ENCODE measurements around the gene C13orf46. TPM values are rescaled to one million over a fixed set of nuclear protein-coding genes. Genes with fewer than 3 reads are reported as not detected.

C13orf46 gene
- total RNA-seq, 2 experiments from 2014 or later = 0.21 TPM; not detected in 1

DNA sequence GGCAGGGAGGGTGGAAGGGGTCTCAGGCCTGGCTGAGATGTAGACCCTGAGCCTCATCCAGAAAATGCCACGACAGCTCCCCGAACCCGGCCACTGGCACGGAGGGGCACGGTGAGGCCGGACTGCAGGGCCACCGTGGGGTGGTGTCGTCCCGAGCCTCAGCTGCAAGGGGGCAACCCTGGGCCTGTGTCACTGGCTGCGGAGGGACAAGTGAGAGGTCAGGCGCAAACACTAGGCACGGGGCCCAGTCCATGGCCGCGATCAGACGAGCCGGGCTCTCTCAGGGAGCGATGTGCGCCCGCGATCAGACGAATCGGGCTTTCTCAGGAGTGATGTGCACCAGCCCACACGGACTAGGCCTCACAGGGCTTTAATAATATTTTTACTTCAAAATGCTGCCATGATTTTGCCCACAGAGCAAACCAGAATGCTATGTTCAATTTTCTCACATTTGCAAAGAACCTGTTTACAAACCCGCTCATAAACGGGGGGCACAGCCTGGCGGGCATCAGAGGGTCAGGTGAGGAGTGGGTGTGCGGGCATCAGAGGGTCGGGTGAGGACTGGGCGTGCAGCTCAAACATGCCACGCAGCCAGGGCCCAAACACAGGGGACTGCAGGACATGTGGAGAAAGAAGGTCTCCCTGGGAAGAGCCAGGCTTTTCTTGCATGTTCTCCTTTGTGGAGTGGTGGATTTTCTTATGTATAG is 42.6 kb upstream of the C13orf46 start:
- no peaks in the 10 kb centered on the region for H3K9me2 ChIP-seq (ENCODE audit: insufficient read depth, low read length)
- peaks cover 20% of the 10 kb centered on the region for H3K4me1 ChIP-seq (ENCODE audit: insufficient read depth, low read length, poor library complexity, severe bottlenecking)
- H3K36me3 ChIP-seq (ENCODE audit: insufficient read depth, low read length) = peaks cover 13% of the 10 kb centered on the region
- POLR2A ChIA-PET = no interaction called here
- no peaks in the 10 kb centered on the region for H3K9me3 ChIP-seq (ENCODE audit: low read length)
- no peak overlapping the region for H3K4me3 ChIP-seq (ENCODE audit: low read depth, low read length, poor library complexity, severe bottlenecking)
- no peak for DNase-seq (ENCODE audit: low spot score)
- no peak overlapping the region for H2AFZ ChIP-seq (ENCODE audit: low read length)
- no peaks in the 10 kb centered on the region for H4K20me1 ChIP-seq (ENCODE audit: insufficient read depth, low read length)
- CTCF ChIA-PET (ENCODE audit: unreplicated experiment) = no interaction called here
- BruUV-seq (replicated peaks) = no TSS peak
- H3K27ac ChIP-seq (ENCODE audit: low read depth, low read length, poor library complexity, severe bottlenecking) = no peak overlapping the region
- H3K4me2 ChIP-seq (ENCODE audit: low read length) = no peak overlapping the region
- H3K79me2 ChIP-seq (ENCODE audit: insufficient read depth, low read depth, low read length) = no peaks in the 10 kb centered on the region
- intact Hi-C loops (cut with micrococcal nuclease; ENCODE audit: unreplicated experiment) = no loop called here
- TF ChIP-seq CTCF (conservative IDR thresholded peaks at IDR 0.05; ENCODE audit: low read length) (no peak), EZH2phosphoT487 (IDR thresholded peaks at IDR 0.05; ENCODE audit: borderline replicate concordance, low read depth, low read length) (no peak)

GRCh38 chr13:114015969-114016295 is 42.1 kb upstream of the C13orf46 start:
- Histone ChIP-seq H2AFZ (ENCODE audit: low read length) (no peak overlapping the region), H3K9me3 (ENCODE audit: low read length) (no peaks in the 10 kb centered on the region), H3K4me2 (ENCODE audit: low read length) (no peak overlapping the region), H4K20me1 (ENCODE audit: insufficient read depth, low read length) (no peaks in the 10 kb centered on the region), H3K4me3 (ENCODE audit: low read depth, low read length, poor library complexity, severe bottlenecking) (no peak overlapping the region), H3K27ac (ENCODE audit: low read depth, low read length, poor library complexity, severe bottlenecking) (no peak overlapping the region), H3K36me3 (ENCODE audit: insufficient read depth, low read length) (peaks cover 11% of the 10 kb centered on the region), H3K9me2 (ENCODE audit: insufficient read depth, low read length) (no peaks in the 10 kb centered on the region), H3K79me2 (ENCODE audit: insufficient read depth, low read depth, low read length) (no peaks in the 10 kb centered on the region), H3K4me1 (ENCODE audit: insufficient read depth, low read length, poor library complexity, severe bottlenecking) (peaks cover 14% of the 10 kb centered on the region)
- DNase-seq (ENCODE audit: low spot score) = no peak
- CTCF ChIA-PET (ENCODE audit: unreplicated experiment) = no interaction called here
- intact Hi-C loops (cut with micrococcal nuclease; ENCODE audit: unreplicated experiment) = no loop called here
- TF ChIP-seq EZH2phosphoT487 (IDR thresholded peaks at IDR 0.05; ENCODE audit: borderline replicate concordance, low read depth, low read length) (no peak), CTCF (conservative IDR thresholded peaks at IDR 0.05; ENCODE audit: low read length) (no peak)
- no TSS peak for BruUV-seq (replicated peaks)
- POLR2A ChIA-PET = no interaction called here

GRCh38 chr13:114015111-114015968 is 41.5 kb upstream of the C13orf46 start:
- H3K36me3 ChIP-seq (ENCODE audit: insufficient read depth, low read length) = peaks cover 9% of the 10 kb centered on the region
- BruUV-seq (replicated peaks) = no TSS peak
- H3K4me3 ChIP-seq (ENCODE audit: low read depth, low read length, poor library complexity, severe bottlenecking) = no peak overlapping the region
- ChIA-PET CTCF (ENCODE audit: unreplicated experiment) (no interaction called here), POLR2A (no interaction called here)
- no peaks in the 10 kb centered on the region for H3K9me2 ChIP-seq (ENCODE audit: insufficient read depth, low read length)
- H3K4me2 ChIP-seq (ENCODE audit: low read length) = no peak overlapping the region
- H2AFZ ChIP-seq (ENCODE audit: low read length) = no peak overlapping the region
- H3K79me2 ChIP-seq (ENCODE audit: insufficient read depth, low read depth, low read length) = no peaks in the 10 kb centered on the region
- H4K20me1 ChIP-seq (ENCODE audit: insufficient read depth, low read length) = no peaks in the 10 kb centered on the region
- peaks cover 8% of the 10 kb centered on the region for H3K4me1 ChIP-seq (ENCODE audit: insufficient read depth, low read length, poor library complexity, severe bottlenecking)
- intact Hi-C loops (cut with micrococcal nuclease; ENCODE audit: unreplicated experiment) = no loop called here
- DNase-seq (ENCODE audit: low spot score) = no peak
- no peak for TF ChIP-seq CTCF (conservative IDR thresholded peaks at IDR 0.05; ENCODE audit: low read length)
- TF ChIP-seq EZH2phosphoT487 (IDR thresholded peaks at IDR 0.05; ENCODE audit: borderline replicate concordance, low read depth, low read length) = no peak
- H3K9me3 ChIP-seq (ENCODE audit: low read length) = no peaks in the 10 kb centered on the region
- no peak overlapping the region for H3K27ac ChIP-seq (ENCODE audit: low read depth, low read length, poor library complexity, severe bottlenecking)

All from OCI-LY7 (cell line).